GM18868 (cell line): Measurements from ENCODE around the gene SLC23A2.
A peak's percentile ranks its signal among the peaks of the same experiment; 100 is the strongest.
"Not testable (repeated sequence)": the region's sequence is repeated elsewhere in the genome, so short reads cannot be mapped to it uniquely, and the experiment has no call there.

Experiments
- ATAC-seq: cut with Tn5 transposase; IDR thresholded peaks from one replicate; pipeline ENCODE4 v1.9.1; 2021; ENCODE audit warnings: mild to moderate bottlenecking, moderate library complexity; ENCODE audit not compliant: unreplicated experiment

SLC23A2 gene

GRCh38 chr20:5001174-5002076, at the start of gene SLC23A2:
Gene SLC23A2 (minus strand): TSS chr20:5001510. CDS start chr20:4932562, 68,948 bp downstream.
- ATAC-seq, result peak; percentile 45

GRCh38 chr20:5046656-5047339, 45.5 kb upstream of the SLC23A2 start:
- ATAC-seq, result no peak

- ATAC-seq, result no peak
Observed at GRCh38 chr20:5045906-5046305, 44.6 kb upstream of the SLC23A2 start.

- no peak for ATAC-seq
Observed at GRCh38 chr20:5044075-5044620, 42.8 kb upstream of the SLC23A2 start.

- no peak for ATAC-seq
Observed at GRCh38 chr20:5041433-5041832, 40.1 kb upstream of the SLC23A2 start.

GRCh38 chr20:5040345-5040744, 39.0 kb upstream of the SLC23A2 start:
- ATAC-seq, result no peak

- ATAC-seq, result no peak
Observed at GRCh38 chr20:5039889-5040288, 38.6 kb upstream of the SLC23A2 start.

GRCh38 chr20:5039255-5039657, 37.9 kb upstream of the SLC23A2 start:
- no peak for ATAC-seq

- no peak for ATAC-seq
Observed at GRCh38 chr20:5036828-5037227, 35.5 kb upstream of the SLC23A2 start.

- ATAC-seq, result not testable (repeated sequence)
Observed at GRCh38 chr20:5035518-5035917, 34.2 kb upstream of the SLC23A2 start.

- no peak for ATAC-seq
Observed at GRCh38 chr20:5033566-5033965, 32.3 kb upstream of the SLC23A2 start.

- ATAC-seq, result not testable (repeated sequence)
Observed at GRCh38 chr20:5031701-5032100, 30.4 kb upstream of the SLC23A2 start.

- ATAC-seq, result no peak
Observed at GRCh38 chr20:5031206-5031557, 29.9 kb upstream of the SLC23A2 start.

GRCh38 chr20:5030348-5031205, 29.3 kb upstream of the SLC23A2 start:
- no peak for ATAC-seq

GRCh38 chr20:5028258-5029059, 27.1 kb upstream of the SLC23A2 start:
- not testable (repeated sequence) for ATAC-seq

GRCh38 chr20:5024982-5025381, 23.7 kb upstream of the SLC23A2 start:
- ATAC-seq, result no peak

GRCh38 chr20:5024103-5024502, 22.8 kb upstream of the SLC23A2 start:
- ATAC-seq, result no peak

GRCh38 chr20:5023171-5023570, 21.9 kb upstream of the SLC23A2 start:
- ATAC-seq, result not testable (repeated sequence)

GRCh38 chr20:5020760-5021159, 19.4 kb upstream of the SLC23A2 start:
- ATAC-seq, result no peak
